Stimulated activated CD4-positive, alpha-beta T cell treated with anti-CD3 and anti-CD28 coated beads, Interleukin-4, amount 100 ng/mL, for 4 hours (primary cell): ENCODE results near the gene RNF207.

Source experiments
- DNase-seq, 2 experiments: peaks; one replicate each; pipeline ENCODE4 v3.0.0-alpha.2; 2020

The RNF207 gene

DNA sequence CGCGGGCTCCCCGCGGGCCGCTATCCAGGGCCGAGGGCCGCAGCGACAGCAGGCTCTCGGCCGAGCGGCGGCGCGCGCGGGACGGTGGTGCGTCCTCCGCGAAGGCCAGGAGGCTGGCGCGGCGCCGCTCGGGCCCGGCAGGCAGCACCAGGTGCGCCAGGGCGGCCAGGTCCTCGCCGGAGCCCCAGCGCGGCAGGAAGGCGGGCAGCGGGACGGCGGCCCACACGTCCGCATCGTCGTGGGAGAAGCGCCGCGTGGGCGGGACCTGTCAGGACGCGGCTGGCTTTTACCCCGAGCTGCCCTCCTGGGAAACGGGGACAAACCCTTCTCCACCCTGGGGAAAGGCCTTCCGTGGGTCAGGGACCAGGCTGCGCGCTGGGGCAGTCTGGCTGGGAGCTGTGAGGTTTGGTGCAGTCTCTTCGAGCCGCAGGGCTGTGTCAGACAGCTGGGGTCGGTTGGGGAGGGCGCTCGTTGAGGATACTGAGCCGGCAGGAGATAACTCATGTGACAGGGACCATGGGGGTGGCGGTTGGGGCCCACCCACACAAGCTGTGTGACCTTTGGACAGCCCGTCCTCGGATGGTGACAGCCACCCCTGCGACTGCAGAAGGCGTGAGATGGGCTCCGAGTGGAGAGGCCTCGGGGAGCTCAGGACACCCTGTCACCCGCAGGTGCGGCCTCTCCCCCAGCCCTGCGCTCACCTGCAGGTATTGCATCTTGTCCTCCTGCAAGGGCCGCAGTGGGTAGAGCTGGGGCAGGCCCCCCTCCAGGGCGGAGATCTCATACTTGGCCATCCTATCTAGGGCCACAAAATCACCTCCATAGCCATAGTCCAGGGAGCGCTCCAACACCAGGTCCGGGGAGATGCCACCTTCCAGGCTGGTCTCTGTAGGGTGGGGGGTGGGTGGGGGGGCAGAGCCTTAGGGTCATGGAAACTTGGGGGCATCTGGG is 44.1 kb downstream of the RNF207 start:
- no peak for DNase-seq

DNA sequence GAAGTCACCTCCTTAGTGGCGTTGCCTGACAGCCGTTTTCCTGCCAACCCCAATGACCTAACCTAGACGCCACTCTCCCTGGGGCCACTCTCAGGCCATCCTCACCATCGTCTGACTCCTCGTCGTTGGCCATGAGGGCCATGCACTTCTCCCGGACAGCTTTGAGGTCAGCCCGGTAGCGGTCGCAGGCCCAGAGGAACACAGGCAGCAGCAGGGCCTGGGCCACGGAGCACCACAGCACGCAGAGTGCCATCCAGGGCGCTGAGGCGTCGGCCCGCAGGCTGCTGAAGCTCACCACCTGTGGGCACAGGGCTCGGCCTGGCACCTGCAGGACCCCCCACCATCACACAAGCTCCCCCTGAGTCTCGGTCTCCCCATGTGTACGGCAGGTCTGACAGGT is 45.3 kb downstream of the RNF207 start:
- no peak for DNase-seq

DNA sequence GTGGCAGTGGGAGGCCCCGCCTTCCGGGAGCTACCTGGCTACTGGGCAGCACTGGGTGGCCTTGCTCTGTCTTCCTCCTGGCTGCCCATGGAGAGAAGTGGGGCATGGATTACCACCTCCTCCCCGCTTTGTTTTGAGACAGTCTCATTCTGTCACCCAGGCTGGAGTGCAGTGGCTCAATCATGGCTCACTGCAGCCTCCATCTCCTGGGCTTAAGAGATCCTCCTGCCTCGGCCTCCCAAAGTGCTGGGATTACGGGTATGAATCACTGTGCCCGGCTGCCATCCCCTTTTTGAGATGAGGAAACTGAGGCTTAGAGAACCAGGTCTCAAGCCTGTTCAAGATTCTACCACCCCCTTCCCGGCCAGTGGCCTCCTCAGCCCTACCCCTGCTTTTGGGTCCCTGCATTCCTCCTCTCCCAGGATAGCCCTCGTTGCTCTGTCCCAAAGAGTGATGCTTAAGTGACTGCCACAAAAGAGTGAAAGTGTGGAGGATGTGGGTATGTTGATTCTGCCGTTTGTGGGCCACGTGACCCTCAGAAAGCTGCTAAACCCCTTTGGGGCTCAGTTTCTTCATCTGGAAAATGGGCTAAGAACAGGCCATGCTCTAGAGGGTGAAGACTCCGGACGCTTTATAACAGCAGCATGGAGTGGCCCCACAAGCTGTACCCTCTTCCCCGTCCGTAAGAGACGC is 45.9 kb downstream of the RNF207 start:
- DNase-seq: no peak

DNA sequence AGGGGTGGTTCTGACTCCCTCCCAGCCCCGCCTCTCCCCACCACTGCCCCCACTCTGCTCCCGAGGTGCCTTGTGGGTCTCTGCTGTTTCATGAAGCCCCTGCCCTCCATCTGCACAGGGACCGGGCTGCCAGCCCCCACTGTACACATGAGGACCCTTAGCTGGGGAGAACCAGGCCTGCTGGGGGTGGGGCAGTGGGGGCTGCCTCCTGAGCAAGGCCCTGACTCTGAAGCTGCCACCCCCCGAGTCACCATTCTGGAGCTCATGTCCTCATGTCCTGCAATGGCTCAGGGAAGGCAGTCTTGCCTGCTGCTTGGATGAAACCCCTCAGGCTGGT is 46.4 kb downstream of the RNF207 start:
- DNase-seq: no peak

DNA sequence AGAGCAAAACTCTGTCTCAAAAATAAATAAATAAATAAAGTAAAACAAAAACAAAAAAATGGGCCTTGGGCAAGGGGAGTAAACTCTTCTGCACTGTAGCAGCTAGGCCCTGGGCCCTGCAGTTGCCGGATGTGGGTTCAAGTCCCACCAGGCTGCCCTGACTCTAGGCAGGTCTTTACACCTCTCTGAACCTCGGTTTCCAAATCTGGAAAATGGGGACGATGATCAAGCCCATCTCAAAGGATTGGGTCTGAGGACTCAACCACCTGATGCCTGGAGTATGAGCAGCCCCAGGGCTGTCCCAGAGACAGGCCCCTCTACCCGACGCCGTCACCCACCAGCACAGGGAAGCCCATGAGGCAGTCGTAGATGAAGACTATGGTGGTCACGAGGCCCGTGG is 47.5 kb downstream of the RNF207 start:
- DNase-seq: no peak

DNA sequence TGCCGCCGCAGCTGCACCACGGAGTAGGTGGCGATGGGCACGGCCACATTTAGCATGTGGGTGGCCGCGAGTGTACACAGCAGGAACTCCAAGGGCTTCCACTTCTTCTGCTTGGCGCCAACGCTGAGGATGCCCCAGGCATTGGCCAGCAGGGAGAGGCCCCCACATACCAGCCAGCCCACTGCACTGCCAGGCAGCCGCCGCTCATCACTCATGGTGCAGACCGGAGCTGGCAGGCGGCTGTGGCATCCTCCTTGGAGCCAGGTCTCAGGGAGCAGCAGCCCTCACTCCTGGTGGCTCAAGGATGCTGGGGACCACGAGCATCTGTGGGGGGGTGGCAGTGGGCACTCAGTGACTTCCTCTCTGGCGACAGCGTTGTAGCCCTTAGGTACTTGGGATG is 48.8 kb downstream of the RNF207 start:
- no peak for DNase-seq

DNA sequence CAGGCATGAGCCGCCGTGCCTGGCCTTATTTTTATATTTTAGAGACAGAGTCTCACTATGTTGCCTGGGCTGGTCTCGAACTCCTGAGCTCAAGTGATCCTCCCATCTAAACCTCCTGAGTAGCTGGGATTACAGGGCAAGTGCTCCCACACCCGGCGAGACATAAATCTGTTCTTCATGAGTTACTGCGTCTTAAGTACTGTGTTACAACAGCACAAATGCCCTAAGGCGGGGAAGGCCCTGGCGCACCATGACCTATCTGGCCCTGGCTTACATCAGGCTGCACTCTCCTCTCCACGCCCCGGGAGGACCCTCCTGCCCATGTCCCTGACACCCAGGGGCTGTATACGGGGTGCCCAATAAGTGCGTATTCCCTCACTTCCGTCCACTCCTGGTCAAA is 50.7 kb downstream of the RNF207 start:
- DNase-seq: no peak

DNA sequence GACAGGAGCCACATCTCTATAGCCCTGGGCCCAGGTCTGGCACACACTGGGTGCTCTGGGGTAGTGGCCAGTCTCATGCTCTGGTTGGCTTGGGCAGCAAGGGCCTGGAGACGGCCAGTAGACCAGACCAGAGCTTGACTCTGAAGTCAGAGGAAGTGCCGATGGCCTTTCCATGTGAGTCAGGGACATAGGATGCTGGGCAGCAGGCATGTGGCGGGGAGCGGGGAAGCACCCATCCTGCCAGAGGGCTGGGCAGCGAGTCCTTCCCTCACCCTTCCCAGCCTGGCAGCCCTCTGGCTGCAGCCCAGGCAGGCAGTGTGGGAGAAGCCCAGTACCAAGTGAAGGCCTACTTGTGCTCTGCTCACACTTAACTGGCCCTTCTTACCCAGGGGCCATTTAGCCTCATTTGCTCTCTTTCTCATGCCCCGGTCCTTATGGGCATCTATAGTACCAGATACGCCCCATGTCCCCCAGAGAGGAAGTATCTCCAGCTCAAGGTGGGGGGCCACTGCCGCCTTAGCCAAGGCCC is 51.7 kb downstream of the RNF207 start:
- no peak for DNase-seq

DNA sequence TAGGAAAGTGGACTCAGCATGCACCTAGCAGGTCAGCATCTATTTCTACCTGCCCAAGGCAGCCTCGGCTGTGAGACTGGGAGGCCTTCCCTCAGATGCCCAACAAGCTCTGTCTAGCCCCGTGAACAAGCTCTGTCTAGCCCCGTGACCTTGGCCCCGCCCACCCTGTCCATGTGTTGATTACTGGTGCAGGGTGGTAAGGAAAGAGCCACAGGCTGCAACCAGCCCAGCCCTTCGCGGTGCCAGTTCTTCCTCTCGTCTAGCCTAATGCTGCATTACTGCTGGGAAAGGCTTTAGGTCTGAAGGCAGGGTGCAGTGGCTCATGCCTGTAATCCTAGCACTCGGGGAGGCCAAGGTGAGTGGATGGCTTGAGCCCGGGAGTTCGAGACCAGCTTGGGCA is 52.8 kb downstream of the RNF207 start:
- no peak for DNase-seq

DNA sequence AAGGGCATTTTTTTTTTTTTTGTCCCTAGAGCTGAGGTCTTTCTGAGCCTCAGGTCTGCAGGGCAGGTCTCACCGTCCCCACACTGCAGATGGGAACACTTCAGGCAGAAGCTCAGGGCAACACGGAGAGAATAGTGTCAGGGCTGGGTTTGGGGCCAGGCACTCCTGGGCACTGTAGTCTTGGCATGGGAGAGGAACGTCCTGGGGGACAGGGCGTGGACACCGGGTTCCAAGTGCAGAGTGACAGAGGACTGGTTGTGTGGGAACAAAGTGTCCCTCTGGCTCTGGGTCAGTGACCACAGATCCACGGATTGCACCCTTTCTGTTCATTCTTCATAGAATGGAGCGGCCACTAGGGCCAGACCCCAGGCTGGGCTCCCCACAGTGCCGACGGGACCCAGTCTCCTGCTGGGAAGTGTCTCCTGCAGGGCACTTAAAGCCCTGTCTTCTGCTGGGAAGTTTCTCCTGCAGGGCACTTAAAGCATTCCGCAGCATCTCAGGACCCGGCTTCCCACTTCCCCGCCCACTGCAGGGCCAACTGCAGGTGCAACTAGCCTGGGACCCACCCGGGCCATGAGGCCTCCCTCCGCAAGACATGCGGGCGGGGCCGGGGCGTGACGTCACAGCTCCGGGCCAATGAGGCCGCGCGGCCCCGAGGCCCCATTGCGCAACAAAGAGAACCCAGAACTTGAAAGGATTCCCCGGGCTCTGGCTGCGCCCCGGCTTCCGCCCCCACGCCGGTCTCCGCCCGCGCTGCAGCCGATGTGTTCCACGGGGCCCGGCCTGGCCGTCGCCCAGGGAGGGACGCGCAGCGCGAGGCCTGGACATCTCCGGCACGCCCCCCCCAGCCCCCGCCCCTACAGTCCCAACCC is 53.8 kb downstream of the RNF207 start:
- peak; percentile 72 to 77 for DNase-seq

DNA sequence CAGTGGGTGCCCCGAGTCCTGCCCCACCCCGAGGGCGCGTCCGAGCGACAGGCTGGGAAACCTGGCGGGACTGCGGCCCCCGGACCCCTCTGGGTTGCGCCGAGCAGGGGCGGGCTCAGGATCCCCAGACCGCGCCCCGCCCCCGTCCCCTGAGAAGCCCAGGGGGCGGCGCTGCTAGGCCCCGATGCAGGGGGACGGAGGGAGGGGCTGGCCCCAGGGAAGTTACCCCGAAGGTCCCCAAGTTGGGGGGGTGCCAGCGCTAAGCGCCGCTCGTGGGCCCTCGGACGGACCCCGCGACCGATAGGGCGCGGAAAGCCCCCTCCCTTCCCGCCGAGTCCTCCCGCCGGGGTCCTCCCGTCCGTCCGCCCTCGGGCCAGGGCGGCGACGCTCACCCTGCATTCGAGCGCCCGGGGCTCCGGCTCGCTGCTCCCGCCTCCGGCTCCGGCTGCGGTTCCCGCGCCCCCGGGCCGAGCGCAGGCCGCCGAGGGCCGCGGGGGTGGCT is 54.6 kb downstream of the RNF207 start:
- no peak for DNase-seq

DNA sequence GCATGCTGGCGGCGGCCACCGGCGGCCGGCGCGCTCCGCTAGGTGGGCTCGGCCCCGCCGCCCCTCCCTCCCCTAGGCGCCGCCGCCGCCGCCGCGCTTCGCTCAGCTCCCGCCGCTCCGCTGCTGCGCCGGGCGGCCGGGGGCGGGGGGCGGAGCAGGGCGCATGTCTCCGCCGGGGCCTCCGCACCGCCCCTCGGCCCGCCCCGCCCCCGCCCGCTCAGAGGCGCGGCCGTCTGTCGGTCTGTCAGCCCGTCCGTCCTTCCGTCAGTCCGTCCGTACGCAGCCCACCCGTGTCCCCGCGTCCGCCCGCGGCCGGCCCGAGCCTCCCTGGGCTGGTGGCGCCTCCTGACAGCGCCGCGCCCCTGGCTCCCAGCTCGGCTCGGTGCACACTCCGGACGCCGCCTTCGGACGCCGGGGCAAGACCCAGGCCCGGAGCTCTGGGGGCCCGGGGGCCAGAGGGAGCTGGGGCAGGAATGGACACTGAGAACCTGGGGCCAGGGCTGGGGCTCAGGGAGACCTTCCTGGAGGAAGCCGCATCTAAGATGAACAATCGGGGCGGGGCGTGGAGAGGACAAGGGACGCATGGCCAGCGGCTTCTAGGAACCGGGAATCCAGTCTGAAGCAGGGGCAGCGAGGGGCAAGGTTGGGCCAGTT is 55.2 kb downstream of the RNF207 start, which contains the start of gene GPR153:
GPR153 (minus strand) TSS at position 138 of the 654 bp plus-strand sequence. CDS start 6,193 bp downstream, outside the sequence.
- peak; percentile 58 to 73 for DNase-seq

DNA sequence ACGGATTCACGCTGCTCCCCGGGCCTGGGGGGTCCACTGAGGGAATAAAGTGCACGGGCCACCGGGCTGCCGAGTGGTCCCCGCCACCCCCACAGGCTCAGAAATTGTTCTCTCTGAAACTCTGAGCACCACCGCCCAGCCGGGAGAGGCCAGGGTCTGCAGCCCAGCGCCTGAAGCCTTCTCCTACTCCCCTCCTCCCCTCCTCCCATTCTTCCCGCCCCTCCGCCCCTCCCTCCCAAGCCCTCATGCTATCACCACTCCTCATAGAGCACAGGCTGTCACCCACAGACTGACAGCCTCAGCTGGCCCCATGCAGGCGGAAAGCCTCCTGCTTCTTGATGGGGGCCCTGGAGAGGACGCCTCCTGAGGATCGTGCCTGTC is 55.7 kb downstream of the RNF207 start:
- no peak for DNase-seq

DNA sequence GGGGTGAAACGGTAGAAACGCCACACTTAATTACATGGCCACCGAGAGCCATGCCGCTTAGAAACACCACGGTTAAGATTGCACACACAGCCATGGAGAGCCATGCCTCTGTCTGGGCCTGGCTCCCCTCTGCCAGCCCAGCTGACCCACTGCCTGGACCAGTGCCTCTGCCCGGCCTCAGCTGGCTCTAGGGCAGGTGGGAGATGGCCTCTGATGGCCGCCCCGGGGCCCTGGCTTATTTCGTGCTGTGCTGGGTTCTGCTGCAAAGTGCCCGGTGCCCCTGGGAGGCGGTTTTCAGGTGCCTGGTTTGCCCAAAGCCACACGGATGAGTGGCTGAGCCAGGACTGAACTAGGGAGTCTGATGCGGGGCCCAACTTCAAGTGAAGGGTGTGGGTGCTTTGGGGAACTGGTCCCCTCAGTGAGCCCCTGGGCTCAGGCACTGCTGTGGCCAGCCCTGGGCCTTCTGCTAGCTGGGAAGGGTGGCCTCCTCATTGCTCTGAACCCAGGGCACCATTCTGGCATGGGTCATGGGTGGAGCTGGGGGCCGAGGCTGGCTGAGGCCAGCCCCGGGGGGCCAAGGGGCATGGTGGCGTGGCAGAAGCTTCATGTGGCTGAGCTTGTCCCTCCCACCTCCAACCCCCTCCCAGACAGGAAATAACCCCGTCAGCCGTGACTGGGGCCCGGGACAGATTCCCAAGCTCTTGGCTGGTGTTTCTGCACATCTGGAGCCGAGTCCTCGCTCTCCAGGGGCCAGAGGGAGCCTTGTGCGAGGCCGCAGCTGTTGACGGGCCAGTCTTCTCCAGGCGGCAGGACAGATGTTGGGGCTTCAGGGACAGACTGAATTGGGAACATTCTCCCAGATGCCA is 56.9 kb downstream of the RNF207 start:
- no peak for DNase-seq

DNA sequence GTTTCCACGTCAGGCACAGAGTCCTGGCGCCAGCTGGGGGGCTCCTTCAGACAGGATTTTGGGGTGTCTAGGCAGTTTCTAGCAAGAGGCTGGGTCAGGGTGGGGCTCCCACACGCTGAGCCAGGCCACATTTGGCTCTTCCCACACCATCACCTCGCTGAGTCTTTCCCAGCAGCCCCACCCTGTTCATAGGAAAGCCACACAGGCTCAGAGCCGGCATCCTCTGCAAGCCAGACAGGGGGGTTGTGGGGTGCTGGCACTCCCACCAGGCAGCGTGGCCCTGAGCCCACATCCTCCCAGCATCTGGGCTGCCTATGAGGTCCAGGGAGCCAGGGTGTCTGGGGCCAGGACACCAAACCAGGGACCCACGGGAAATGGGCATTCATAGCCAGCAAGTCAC is 57.8 kb downstream of the RNF207 start:
- no peak for DNase-seq

DNA sequence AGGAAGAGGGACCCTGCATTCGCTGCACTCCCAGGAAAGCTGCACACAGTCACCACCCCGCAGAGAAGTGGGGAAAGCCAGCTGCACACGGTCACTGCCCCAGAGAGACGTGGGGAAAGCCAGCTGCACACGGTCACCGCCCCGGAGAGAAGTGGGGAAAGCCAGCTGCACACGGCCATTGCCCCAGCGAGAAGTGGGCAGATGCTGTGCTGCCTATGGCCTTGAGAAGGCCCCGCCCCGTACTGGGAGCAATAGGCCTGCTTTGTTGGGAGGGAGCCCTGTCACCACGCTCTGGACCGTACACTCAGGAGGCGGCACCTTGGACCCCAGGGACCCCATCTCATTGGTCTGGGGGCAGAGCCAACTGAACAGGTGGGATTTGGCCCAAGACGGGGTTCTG is 59.2 kb downstream of the RNF207 start:
- DNase-seq: no peak

DNA sequence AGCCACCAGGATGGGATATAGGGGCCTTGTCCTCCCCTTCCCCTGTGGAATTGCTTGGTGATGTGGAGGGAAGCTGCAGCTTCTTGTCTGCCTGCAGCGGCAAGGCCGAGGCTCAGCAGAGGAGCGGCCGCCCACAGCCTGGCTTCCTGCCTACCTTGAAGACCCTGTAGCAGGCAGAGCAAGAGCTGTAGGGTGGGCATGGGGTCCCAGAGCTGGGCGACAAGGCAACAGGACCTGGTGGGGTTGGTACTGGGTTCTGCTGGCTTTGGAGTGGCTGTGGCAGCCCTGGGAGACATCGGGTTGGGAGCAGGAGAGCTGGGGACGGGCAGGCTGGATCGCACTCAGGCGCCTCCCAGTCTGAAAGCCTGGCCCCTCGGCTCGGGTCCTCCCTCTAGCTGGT is 60.7 kb downstream of the RNF207 start:
- DNase-seq: no peak

DNA sequence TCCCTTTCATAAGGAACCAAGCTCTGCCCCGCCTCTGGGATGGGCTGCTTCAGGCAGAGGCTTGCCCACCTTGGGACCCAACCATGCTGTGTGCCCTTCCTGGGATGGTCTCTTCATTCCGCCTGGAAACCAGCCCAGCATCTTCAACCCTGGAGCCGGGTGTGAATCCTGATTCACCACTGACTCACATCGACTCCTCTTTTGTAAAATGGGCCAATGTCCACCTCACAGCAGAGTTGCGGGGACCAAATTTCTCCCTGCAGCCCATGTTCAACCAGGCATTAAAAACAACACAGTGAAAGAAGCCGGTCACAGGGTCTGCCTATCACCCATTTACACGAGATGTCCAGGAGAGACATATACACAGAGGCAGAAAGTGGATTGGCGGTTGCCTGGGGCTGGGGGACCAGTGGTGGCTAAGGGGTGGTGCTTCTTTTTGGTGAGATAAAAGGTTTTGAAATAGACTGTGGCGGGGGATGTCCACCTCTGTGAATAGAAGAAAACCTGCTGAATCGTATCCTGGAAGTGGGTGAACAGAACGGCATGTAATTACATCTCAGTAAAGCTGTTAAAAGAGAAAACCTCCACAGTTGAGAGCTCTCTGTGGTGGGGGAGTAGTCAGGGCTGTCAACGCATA is 61.9 kb downstream of the RNF207 start:
- DNase-seq: no peak

DNA sequence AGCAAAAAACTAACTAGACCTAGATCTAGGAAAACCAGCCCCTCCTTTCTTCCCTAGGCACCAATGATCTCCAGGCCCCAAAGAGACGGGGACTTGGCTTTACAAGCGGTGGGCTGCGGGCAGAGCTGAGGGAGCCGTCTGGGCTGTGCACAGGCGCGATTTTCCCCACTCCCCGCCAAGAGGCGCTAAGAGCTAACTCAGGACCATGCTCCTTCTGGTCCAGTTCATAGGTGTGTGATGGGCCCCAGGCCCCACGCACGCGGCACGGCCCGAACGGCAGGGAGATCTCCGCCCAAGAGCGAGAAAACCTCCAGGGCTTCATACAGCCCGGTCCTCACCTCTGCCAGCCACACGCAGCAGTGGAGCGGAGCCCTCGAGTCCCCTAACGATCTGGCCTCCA is 62.5 kb downstream of the RNF207 start:
- no peak for DNase-seq

DNA sequence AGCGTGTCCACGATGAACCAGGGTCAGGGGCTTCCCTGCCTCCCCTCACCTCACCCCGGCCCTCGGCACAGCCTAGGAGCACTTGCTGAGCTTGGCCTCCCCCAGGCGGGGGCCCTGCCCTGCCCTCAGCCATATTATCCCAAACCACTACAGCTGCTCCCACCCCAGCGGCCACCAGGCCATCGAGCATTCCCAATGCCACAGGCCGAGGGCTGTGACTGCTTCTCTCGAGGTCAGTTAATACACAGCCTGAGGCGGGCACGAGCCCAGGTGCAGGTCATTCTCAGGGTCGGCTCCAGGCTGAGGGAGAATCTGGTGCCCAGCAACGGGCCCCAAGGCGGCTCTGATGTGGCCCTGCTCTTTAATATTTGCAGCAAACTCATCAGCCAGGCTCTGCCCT is 63.4 kb downstream of the RNF207 start:
- no peak for DNase-seq
